Lung (tissue), 12 donors: ENCODE data around the gene SSX2IP. TPM values are rescaled to one million over a fixed set of nuclear protein-coding genes. Genes with fewer than 3 reads are reported as not detected.

Source experiments
- ATAC-seq: fragments of 200-7000 bp; cut with Tn5 transposase; one replicate; pipeline ENCODE4 v1.9.1; 2020; ENCODE audit warnings: moderate number of reproducible peaks; ENCODE audit not compliant: insufficient read depth, low FRiP score
- DNase-seq, 3 donors: peaks; one replicate each; pipeline ENCODE4 v3.0.0-alpha.2; 2013 to 2017
- H3K27ac ChIP-seq, 2 donors: one replicate each; pipeline ENCODE4 v1.5.1; 2013; ENCODE audit warnings: mild to moderate bottlenecking in 2 of 2, moderate library complexity in 2 of 2, control low read depth in 1 of 2, inconsistent platforms in 1 of 2, low read depth in 1 of 2, low read length in 1 of 2
- H3K27me3 ChIP-seq, 3 donors: one replicate each; pipeline ENCODE4 v1.5.1; 2013; ENCODE audit warnings: low read length in 2 of 3; ENCODE audit not compliant: control insufficient read depth in 3 of 3, insufficient read depth in 3 of 3
- H3K36me3 ChIP-seq, 4 donors: one replicate each; pipeline ENCODE4 v1.5.1; 2013; ENCODE audit warnings: low read length in 4 of 4, mild to moderate bottlenecking in 1 of 4, moderate library complexity in 1 of 4; ENCODE audit not compliant: control insufficient read depth in 4 of 4, insufficient read depth in 4 of 4
- H3K4me1 ChIP-seq, 5 donors: one replicate each; pipeline ENCODE4 v1.5.1; 2013; ENCODE audit warnings: low read length in 5 of 5, mild to moderate bottlenecking in 2 of 5, moderate library complexity in 1 of 5; ENCODE audit not compliant: control insufficient read depth in 5 of 5, insufficient read depth in 5 of 5
- H3K4me3 ChIP-seq: one replicate; pipeline ENCODE4 v1.5.1; 2013; ENCODE audit warnings: mild to moderate bottlenecking, control low read depth, moderate library complexity
- H3K9ac ChIP-seq, 2 donors: one replicate each; pipeline ENCODE4 v1.5.1; 2013; ENCODE audit warnings: low read length in 2 of 2, control low read depth in 1 of 2; ENCODE audit not compliant: insufficient read depth in 1 of 2
- H3K9me3 ChIP-seq, 4 donors: one replicate each; pipeline ENCODE4 v1.5.1; 2013; ENCODE audit warnings: low read length in 3 of 4, mild to moderate bottlenecking in 1 of 4, moderate library complexity in 1 of 4; ENCODE audit not compliant: control insufficient read depth in 4 of 4, insufficient read depth in 3 of 4
- CTCF ChIP-seq: IDR thresholded peaks from 2 replicates; pipeline ENCODE4 v1.5.1; 2012; ENCODE audit warnings: mild to moderate bottlenecking; ENCODE audit errors: control extremely low read depth, extremely low read depth
- WGBS, 2 donors: extraction: QIAGEN DNeasy Blood & Tissue Kit; methylation state at CpG; one replicate each; pipeline ENCODE4 v1.1.7; 2013; 5-methylcytosine and 5-hydroxymethylcytosine counted together
- polyA plus RNA-seq, 2 donors: library from polyadenylated mRNA; stranded (reverse); fragments of 200-250 nt; gene quantifications; one replicate each; pipeline ENCODE4 v1.2.1, GENCODE V29; 2013
- total RNA-seq, 2 donors: library from RNA; depleted of rRNA in 1 of 2; stranded (reverse); fragments of >200 nt in 1 of 2; gene quantifications; one replicate each; pipeline ENCODE4 v1.2.1, GENCODE V29; 2014 to 2021
- donor health status: control.
- donor health status: control.
- donor health status: Bipolar disorder and iron deficiency.
- donor health status: healthy.
- donor health status: DM: yes; HTN: yes; CAD: no.

Gene SSX2IP
- total and polyA plus RNA-seq, 4 donors, result 2.7 to 12.1 (median 5.1) TPM

GRCh38 chr1:84708031-84708430, 17.8 kb upstream of the SSX2IP start:
- H3K9me3 ChIP-seq, result no peaks in the 10 kb centered on the region
- WGBS, 2 donors, result 92 to 94% methylated on average over 4 of the region's 4 CpGs
- DNase-seq (no peak), ATAC-seq (no peak)
- peaks cover 0 to 28% (median 0%) of the 10 kb centered on the region in 5 donors for H3K4me1 ChIP-seq
- H3K27ac ChIP-seq, result no peak overlapping the region
- H3K27me3 ChIP-seq, result no peaks in the 10 kb centered on the region
- TF ChIP-seq CTCF, result no peak
- no peaks in the 10 kb centered on the region for H3K36me3 ChIP-seq
- no peak overlapping the region for H3K4me3 ChIP-seq
- H3K9ac ChIP-seq, result no peak overlapping the region

- Histone ChIP-seq H3K4me3 (no peak overlapping the region), H3K27me3 (no peaks in the 10 kb centered on the region), H3K9me3 (no peaks in the 10 kb centered on the region), H3K4me1 (peaks cover 0 to 23% (median 0%) of the 10 kb centered on the region in 5 donors), H3K36me3 (no peaks in the 10 kb centered on the region), H3K27ac (no peak overlapping the region), H3K9ac (no peak overlapping the region)
- 70 to 91% methylated on average over 4 of the region's 4 CpGs for whole genome bisulfite sequencing, 2 donors
- DNase-seq (no peak), ATAC-seq (no peak)
- no peak for TF ChIP-seq CTCF
Measured at GRCh38 chr1:84705513-84705912, 15.3 kb upstream of the SSX2IP start.

GRCh38 chr1:84704872-84705417, 14.7 kb upstream of the SSX2IP start:
- no peak overlapping the region for H3K27ac ChIP-seq
- H3K4me1 ChIP-seq, result peaks cover 0 to 20% (median 0%) of the 10 kb centered on the region in 5 donors
- H3K4me3 ChIP-seq, result no peak overlapping the region
- H3K9me3 ChIP-seq, result no peaks in the 10 kb centered on the region
- no peak for TF ChIP-seq CTCF
- DNase-seq (no peak), ATAC-seq (no peak)
- 60 to 64% methylated on average over 3 of the region's 3 CpGs for WGBS, 2 donors
- H3K9ac ChIP-seq, result no peak overlapping the region
- no peaks in the 10 kb centered on the region for H3K36me3 ChIP-seq
- no peaks in the 10 kb centered on the region for H3K27me3 ChIP-seq

- DNase-seq (no peak), ATAC-seq (no peak)
- Histone ChIP-seq H3K27ac (no peak overlapping the region), H3K27me3 (no peaks in the 10 kb centered on the region), H3K4me1 (peaks cover 0 to 25% (median 2%) of the 10 kb centered on the region in 5 donors), H3K36me3 (no peaks in the 10 kb centered on the region), H3K4me3 (no peak overlapping the region), H3K9me3 (no peaks in the 10 kb centered on the region), H3K9ac (no peak overlapping the region)
- no peak for TF ChIP-seq CTCF
- 22 to 33% methylated on average over 2 of the region's 2 CpGs for WGBS, 2 donors
Measured at GRCh38 chr1:84703431-84703830, 13.2 kb upstream of the SSX2IP start.
